HS-27A (cell line): Measurements from ENCODE around the gene ZBTB42.

ENCODE experiments used
- DNase-seq: peaks from one replicate; pipeline ENCODE4 v3.0.0-alpha.2; 2012; ENCODE audit warnings: low read depth, missing footprints

ZBTB42 gene

DNA sequence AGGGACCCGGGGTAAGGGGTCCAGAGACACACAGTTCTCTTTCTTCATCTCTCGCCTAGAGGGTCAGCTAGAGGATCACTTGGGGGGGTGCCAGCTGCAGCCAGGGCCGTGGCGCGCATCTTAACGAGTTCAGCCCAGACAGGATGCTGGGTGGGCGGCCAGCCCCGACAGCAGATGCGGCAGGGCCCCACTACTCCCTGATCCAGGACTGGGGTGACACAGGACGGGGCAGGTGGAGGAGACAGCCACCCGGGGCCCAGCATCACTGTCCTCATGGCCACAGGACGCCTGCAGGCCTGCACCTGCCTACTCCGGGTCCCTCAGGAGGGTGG is 18.1 kb upstream of the ZBTB42 start:
- no peak for DNase-seq

- DNase-seq: no peak
These were observed 17.2 kb upstream of the ZBTB42 start for GRCh38 chr14:104783484-104784217.

GRCh38 chr14:104784218-104784568 is 16.7 kb upstream of the ZBTB42 start:
- no peak for DNase-seq

DNA sequence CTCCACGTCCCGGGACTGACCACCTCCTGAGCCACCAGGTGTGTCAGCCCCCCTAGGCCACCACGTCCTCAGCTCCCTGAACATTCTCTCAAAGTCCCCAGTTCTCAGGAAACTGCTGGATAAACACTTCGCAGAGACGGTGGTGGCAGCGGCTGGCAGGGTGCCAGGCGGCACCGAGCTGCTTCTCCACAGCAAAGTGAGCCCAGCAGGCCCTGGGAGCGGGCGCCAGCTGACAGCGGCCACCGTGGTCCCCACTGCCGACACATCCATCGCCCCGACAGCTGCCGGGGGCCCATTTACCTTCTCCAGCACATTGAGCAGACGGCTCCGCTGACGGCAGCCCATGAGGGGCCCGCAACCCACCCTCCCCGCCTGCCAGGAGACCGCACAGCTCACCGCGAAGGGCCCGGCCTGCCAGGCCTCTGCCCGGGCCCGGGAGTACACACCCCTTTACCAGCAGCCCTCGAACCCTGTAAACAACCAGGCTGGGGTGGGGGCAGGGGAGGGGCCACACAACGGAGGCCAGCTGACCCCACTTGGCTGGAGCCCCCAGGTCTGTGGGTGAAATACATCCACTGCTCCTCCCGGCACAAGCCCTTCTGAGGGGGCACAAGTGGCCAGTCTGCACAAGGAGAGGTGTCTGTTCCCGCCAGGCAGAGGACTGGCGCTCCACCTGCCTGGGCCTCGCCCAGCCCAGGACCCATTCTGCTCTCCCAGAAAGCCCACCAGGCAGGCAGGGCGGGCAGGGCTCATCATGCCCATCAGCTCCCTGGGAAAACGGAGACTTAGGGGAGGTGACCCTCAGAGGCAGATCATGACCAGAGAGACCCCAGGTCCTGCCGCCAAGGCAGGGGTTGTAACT is 15.8 kb upstream of the ZBTB42 start:
- DNase-seq: no peak

GRCh38 chr14:104785708-104786080 is 15.2 kb upstream of the ZBTB42 start:
- DNase-seq: no peak

- no peak for DNase-seq
These were observed 14.8 kb upstream of the ZBTB42 start for GRCh38 chr14:104786091-104786586.

DNA sequence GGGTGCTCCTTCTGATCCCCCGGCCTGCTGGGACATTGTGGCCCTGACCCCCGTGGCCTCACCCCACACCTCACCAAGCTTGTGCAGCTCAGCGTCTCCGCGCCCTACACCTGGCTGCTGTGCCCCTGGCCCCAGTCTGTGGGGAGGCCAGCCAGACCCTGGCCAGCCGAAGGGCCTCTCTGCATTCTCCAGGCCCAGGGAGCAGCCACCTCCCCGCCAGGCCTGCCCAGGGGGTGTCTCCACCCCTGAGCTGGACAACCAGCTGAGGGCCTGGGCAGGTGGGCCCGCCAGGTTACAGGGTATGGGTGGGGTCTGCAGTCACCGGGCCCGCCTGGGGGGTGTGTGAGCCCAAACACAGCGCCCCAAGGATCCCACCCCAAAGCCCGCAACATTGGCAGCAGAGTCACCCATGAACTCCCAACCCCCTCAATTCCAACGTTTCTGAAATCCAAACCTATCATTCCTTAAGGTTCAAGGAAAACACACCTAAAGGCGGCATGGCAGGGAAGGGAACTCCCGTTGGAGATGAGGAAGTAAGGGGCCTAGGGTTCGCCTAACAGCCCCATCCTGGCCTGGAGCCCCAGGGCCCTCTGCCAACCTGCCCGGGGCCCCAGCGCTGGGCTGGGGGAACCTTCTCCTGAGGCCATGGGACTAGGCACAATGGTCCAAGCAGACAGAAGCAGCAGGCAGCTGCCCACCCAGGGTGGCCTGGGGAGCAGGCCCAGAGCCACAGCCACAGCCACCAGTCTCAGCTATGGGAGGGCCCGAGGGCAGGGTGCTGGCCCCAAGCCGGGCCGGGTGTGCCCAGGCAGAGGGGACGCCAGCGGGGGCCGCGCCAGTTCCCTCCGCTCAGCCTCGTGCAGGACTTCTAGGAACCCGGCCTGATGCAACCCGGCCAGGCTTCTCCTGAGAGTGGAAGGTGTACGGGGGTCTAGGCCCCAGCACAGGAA is 13.9 kb upstream of the ZBTB42 start:
- no peak for DNase-seq

DNA sequence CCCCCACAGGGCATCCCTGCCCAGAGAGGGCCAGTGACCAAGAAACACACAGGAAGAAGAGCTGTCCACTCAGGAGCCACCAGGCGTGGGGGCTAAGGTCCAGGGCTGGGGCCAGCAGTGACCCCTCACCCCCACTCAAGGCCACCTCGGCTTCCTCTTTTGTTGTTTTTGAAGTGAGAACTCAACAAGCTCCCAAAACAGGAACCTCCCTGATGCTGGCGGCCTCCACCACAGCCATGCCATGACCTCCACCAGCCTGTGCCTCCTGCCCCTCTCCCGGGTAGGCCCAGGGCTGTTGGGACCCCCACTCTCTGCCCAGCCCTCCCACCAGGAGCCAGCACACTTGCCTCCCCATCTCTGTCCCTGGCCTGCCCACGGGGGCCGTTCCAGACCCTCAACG is 13.2 kb upstream of the ZBTB42 start:
- no peak for DNase-seq

GRCh38 chr14:104788161-104788818 is 12.6 kb upstream of the ZBTB42 start:
- no peak for DNase-seq

DNA sequence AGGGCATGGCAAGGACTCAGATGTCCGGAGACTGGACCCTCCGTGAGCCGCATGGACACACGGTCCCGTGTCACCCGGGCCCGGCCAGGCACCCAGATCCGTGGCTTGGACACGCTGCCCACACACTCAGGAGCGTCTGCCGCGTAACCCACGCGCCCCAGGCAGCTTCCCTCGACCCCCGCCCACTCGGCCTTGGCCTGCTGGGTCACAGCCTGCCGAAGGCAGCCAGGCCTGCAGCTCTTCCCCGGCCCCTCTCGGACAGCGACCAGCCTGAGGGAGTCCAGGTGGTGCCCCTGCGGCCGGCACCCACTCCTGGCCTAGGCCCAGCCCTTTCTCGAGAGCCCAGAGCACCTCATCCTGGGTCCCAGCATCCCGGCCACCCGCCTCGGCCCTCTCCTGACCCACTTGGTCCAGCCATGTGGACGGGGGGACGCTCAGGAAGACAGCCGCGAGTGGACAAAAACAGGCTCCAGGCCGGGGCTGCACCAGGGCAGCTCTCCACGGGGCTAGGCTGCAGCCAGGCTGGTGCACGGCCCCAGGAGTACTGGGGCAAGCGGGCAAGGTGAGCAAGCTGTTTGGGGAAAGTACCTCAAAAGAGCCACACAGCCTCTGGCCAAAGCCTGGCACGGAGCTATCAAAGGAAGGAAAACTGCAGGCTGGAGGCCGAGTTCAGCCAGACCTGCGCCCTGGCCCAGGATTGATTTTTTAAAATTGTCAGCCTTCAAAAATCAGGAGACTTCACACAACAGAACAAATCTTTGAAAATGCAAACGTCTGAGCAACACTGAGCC is 11.8 kb upstream of the ZBTB42 start:
- no peak for DNase-seq

DNA sequence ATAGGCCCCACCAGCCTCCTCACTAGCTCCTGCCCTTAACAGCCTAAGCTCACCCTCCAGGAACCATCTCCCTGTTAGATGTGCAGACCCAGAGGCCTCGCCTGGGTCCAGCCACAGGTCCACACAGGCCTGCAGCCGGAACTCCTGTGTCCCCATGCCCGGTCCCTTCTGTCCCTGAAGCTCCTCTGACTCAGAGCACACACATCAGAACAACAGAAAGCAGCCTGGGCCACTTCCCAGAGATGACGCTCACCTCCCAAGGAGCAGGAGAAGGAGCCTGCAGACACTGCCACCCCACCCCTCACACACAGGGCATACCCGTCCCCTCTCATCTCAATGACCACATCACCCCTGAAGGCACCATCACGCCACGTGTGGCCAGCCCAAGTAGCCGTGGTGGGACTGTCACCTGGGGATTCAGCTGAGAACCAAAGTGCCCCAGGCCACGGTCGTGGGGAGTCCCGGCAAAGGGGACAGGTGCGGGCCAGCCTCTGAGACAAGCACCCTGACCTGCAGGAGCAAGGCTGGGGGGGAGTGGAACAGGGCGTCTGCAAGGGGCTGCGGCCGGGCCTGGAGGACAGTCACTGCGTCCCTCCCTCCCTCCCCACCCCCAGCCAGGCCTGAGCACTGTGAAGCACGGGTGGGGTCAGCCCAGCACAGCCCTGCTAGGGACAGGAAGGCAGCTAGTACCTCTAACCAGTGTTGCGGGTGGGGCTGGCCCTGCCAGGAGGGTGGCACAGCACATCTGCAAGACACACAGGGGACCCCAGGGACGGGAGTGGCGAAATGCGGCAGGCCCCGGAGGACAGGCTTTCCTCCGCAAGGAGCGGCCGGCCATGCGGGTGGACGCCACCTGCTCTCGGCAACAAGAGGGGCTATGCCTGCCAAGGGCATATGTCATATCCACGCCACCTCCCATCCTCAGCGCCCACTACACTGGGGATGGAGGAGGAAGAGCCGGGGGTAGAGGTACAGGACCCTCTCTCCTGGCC is 10.9 kb upstream of the ZBTB42 start:
- DNase-seq: no peak

GRCh38 chr14:104791425-104791824 is 9.5 kb upstream of the ZBTB42 start:
- no peak for DNase-seq

DNA sequence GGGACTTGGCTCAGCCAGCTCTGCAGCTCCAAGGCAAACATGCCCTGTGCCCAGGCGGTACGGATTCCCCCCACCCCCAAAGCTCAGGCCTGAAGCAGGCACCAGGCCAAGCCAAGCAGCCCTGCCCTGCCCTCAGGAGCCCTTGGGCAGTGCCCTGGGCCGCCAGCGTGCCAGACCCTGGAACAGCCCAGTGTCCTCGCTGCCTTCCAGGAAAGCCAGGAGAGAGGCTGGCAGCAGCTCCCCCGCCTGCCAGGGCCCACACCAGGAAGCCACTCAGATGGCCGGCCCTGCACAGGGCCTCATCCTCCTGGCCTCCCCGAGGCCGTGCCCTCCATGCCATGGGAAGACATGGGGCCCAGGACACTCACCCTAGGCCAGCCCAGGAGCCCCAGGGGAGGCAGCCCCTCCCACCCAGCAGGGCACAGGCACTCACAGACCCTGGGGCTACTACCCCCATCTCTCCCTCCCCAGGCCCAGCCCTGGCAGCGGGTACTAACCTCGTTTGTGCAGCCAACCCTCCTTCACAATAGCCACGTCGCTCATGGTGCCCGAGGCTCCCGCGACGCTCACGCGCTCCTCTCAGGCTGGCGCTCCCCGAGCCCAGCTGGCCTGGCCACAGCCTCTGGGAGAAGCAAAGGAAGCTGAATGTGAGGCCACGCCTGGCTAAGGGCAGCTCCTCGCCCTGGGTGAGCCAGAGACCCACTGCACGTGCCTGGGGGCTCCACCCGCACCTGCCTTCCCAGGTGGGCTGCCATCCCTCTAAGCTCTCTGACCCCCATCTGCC is 8.6 kb upstream of the ZBTB42 start:
- DNase-seq: no peak

DNA sequence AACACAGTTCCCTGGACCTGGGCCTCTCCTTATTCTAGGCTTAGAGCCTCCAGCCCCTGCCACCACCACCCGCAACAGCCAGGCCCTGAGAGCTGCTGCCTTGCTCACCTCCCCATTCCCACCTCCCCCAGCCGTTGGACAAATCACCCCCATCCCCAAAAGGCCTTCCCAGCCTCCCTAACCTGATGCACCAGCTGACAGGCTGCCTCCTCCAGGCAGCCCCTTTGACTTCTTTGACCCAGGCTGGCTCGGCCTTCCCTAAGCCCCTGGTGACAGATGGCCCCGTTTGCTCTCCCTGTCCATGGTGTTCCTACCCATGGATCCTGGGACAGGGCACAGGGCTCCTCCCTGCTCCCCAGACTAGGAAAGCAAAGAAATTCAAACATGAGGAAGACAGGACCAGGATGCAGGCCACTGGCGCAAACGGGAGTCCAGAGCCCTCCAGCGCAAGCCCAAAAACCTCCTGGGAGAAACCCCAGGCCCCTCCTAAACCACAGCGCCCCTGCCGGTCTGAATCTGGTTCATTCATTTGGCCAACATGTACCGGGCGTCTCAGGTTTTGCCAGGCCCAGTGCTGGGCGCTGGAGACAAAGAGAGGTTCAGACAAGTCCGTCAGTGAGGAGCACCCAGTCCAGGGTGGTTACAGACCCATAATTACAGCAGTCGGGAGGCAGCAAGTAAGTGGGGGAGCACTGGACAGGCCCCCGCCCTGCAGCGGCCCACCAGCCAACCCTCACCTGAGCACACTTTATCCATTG is 7.8 kb upstream of the ZBTB42 start:
- DNase-seq: no peak

DNA sequence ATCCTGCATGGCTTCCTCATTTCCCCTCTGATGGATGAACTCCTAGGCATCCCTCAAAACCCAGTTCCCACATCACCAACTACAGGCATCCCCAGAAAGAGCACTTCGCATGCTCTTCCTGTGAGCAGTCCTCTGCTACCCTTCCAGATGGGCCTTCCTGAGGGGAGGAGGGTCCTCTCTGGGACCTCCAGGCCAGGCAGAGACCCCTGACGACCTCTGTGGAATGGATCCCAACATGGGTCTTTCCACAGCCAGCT is 7.3 kb upstream of the ZBTB42 start:
- DNase-seq: no peak

GRCh38 chr14:104794099-104794498 is 6.8 kb upstream of the ZBTB42 start:
- no peak for DNase-seq

DNA sequence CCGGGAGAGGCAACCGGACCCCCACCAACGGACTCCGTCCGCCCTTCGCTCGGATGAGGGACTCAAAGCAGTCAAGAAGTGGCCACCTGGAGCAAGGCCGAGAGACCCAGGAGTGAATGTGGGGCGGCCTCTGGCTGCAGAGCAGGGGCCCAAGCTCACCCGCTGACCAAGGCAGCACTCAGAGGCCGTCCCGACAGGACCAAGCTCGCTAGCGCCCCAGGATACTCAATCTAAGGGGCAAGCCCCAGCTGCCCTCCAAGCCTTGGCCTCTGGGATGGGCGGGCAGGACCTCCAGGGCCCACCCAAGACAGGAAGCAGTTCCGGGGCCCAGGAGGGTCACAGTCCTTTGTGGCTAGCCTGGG is 6.3 kb upstream of the ZBTB42 start:
- no peak for DNase-seq

DNA sequence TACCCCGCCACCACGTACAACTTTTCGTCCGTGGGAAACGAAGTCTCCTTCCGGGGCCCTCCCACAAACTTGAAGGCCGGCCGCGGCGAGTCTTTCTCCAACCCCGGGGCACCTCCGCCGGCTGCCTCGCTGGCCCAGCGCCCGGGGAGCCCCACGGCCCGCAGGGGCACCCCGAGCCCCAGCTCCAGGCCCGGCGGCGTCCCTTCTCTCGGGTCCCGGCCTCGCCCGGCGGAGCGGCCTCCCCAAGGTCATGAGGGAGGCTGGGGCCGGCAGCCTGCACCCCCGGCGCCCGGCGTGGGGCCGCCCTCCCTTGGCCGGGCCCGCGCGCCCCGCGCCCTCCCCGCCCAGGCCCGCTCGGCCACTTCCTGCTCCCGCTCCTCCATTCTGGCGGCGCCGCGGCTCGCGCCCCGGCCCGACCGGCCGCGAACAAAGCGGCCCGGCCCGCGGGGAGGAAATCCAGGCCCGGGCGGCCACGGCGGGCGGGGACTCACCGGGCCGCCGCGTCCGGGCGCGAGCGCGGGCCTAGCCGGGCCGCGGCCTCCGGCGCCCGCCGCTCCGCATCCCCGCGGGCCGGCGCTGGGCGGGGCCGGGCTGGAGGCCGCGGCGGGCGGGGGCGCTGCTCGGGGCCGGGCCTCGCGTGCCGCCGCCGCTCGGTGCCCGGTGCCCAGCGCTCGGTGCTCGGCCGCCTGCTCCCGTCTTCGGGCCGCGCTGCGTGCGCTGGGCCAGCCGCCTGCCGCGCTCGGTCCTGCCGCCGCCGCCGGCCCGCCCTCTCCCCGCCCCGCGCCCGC is 5.7 kb upstream of the ZBTB42 start, which contains the start of gene AKT1:
AKT1 (minus strand) TSS at position 756 of the 788 bp plus-strand sequence. CDS start 3,105 bp downstream, outside the sequence.
- DNase-seq: no peak
